IPS-NIHi7 (cell line): ENCODE results near the gene PRKCA.

Experiments used
- DNase-seq: peaks from one replicate; pipeline ENCODE4 v3.0.0; 2012; ENCODE audit warnings: mixed read lengths; ENCODE audit errors: extremely low spot score

PRKCA gene

GRCh38 chr17:66738301-66738700 lies 435.9 kb downstream of the PRKCA start:
- DNase-seq: no peak

DNA sequence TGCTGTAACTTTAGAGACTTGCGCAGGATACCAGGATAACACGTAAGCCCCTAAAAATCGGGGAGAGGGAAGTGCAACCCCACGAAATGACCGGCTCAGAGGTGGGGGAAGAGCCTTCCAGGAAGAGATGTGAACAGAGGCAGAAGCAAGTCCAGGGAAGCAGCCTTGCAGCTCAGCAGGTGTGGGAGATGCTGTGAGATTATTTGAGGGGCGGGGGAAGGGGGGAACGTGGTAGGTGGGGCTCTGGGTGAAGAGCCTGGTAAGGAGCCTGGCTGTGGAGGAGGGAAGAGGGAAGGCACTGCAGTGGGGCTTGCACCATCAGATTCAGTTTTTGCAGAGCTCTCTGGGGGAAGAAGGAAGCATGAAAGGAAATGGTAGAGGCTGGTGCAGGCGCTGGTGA lies 437.1 kb downstream of the PRKCA start:
- no peak for DNase-seq

- no peak for DNase-seq
These were observed 437.8 kb downstream of the PRKCA start for GRCh38 chr17:66740226-66740625.

- no peak for DNase-seq
These were observed 441.1 kb downstream of the PRKCA start for GRCh38 chr17:66743511-66743910.

- no peak for DNase-seq
These were observed 444.3 kb downstream of the PRKCA start for GRCh38 chr17:66746736-66747135.

DNA sequence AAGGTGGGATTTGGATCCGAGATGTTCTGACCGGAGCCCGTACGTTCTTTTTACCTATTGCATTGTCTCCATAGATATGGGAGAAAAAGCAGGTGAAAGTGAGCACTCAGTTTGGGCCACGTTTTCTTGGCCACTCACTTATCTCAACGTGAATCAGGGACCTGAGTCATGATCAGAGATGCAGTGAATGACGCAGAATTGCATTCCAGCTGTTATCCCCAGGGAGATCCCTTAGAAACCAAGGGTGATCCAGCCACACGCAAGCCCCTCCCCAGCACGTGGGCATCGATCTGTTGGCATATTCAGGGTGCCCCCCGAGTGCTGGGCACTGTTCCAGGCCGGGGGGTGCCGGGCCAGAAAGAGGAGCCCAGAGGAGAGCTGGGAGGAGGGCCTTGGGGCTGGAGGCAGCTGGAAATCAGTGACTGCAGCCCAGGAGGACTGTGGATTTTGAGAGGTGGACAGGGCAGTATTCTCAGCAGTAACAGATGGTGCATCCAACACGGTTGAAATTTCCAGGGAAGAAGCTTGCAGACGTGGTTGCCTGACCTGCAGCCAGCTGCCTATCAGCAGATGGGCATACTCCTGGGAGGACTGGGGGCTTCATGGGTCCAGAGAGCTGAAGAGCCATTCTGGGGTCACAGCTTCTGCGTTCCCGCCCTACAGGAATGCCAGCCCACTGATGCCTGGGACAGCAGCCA lies 445.3 kb downstream of the PRKCA start:
- DNase-seq: no peak

- DNase-seq: no peak
These were observed 446.2 kb downstream of the PRKCA start for GRCh38 chr17:66748578-66748977.

DNA sequence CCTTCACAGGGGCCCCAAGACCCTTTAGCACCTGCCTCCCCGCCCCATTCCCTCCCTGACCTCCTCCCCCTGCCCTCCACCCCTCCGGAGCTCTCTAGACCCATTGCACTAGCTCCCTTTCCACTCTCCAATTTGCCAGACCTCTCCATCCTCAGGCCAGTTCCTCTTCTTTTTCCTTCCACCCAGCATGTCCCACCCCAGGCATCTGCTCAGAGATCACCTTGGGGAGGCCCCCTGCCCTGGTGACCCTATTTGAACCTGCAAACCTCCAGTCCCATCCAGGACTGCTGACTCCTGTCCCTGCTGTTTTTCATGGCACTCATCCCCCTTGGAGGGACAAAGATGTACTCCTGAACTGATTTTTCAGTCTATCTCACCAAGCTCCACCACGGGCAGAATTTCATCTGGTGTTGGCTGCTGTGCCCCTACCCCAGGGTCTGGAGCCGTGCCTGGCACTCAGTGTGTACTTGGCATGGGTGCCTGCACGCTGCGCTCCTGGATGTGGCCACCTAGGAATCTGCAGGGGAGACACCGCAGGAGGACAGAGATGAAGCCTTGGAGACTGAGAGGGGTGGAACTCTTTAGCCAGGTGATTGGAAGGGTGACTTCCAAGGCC lies 446.9 kb downstream of the PRKCA start:
- no peak for DNase-seq

DNA sequence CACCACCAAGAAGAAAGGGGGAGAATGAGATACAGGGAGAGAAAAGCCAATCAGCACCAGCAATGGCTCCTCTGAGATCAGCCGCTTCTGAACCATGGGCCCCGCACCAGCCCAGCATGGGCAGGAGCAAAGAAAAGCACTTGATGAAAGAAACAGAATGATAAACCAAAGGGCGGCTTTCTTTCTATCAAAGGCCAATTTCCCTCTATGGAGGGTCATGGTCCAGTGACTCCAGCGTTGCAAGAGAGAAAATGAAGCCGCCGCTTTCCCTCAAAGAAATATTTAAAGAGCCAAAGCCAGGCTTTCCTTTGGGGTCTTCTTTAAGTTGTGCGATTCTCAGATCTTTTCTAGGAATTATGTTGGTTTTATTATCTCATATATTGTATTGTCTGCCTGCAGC lies 447.7 kb downstream of the PRKCA start:
- no peak for DNase-seq

- no peak for DNase-seq
These were observed 448.5 kb downstream of the PRKCA start for GRCh38 chr17:66750781-66751543.

GRCh38 chr17:66751771-66752170 lies 449.4 kb downstream of the PRKCA start:
- no peak for DNase-seq

- DNase-seq: no peak
These were observed 450.0 kb downstream of the PRKCA start for GRCh38 chr17:66752411-66752810.

GRCh38 chr17:66753126-66753920 lies 450.9 kb downstream of the PRKCA start:
- DNase-seq: no peak

DNA sequence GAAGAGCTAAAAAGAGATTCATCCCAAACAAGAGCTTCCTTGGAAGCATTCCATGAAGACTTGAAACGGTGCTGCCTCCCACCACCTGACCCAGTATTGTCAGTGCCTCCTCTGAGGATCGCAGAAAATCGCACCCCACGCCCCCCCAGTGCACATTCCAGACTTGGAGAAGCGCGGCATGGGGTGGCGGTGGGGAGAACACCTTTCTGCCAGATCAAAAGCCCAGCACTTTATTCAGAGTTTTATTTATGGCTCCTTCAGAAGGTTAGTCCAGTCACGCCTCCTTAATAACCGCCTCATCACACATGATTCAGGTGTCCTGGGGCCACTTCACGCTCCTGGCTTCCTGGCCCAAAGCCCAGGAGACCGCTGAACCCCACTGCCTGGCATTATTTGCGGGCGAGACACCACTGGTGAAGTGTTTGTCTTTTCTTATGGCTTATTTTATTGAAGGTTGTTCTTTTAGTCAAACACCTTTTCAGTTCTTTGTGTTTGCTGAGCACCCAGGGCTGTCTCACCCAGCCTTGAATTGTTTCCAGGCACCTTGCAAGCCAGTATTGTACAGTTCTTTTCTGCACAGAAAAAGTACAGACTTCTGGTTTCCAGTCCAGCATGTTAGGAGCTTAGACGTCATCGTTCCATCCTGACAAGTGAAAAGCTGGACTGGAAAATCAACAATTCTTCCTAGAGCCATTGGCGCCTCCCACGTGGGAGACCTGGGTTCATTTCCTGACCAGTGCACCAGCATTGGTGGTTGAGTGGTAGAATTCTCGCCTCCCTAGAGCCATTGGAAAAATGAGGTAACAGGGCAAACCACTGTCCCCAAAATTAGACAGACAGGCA lies 452.9 kb downstream of the PRKCA start:
- no peak for DNase-seq

- DNase-seq: no peak
These were observed 453.5 kb downstream of the PRKCA start for GRCh38 chr17:66755944-66756290.

DNA sequence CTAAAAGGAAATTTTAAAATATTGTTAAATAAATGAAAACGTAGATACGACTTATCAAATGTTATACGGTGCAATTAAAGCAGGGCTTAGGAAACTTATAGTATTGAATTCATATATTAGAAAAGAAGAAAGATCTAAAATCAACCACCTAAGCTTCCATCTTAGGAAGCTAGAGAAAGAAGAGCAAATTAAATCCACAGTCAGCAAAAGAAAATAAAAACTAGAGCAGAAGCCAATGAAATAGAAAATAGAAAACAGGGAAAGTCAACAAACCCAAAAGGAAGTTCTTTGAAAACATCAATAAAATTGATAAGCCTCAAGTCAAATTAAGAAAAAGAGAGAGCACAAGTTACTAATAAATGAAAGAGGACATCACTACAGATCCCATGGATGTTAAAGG lies 457.9 kb downstream of the PRKCA start:
- no peak for DNase-seq

DNA sequence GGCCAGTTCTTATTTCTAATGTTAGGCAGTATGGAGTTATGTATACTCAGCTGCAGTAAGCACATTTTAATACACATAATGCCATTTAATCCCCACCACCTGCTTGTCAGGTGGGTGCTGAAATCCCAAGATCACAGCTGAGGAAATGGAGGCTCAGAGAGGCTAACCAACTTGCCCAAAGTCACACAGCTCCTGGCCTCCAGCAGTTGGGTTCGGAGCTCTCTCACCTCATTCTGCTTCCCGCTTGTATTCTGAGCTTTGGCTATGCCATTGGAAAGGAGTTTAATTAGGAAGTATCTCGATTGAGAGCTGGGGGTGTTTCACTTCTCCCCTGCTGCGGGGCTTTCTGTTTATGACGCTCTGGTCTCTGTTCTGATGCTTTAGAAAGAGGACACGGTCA lies 459.9 kb downstream of the PRKCA start:
- DNase-seq: no peak

DNA sequence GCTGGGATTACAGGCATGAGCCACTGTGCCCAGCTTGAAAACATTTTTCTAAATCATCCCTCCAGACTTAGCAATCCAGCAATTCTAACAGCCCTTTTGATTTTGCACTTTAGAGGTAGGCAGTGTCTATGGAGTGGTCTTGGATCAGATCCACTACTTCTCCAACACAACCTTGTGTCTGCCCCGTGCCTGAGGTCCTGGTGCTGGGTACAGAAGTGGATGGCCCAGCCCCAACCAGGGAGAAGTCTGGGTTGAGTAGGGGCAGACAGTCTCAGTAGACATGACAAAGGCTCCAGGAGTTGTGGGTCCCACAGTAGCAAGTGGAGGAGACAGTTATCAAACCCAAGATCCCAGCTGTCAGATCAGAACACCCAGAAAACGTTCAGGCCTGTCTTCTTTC lies 460.6 kb downstream of the PRKCA start:
- DNase-seq: no peak

DNA sequence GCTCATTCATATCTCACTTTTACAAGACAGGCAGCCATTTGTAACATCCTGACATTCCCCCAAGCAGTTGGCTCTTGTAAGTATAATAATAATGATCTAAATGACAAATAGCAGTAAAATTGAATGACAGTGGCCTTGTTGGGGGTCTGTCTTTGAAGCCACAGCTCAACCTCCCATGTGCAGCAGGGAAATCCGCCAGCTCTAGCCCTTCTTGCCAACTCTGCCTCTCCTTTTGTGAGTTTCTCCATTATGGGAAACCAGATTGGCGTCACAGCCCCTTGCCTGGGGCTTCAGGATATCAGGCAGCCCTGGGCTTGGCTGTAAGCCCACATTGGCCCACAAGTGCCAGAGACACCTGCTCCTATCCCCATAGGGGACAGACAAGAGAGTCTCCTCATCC lies 462.1 kb downstream of the PRKCA start:
- no peak for DNase-seq

DNA sequence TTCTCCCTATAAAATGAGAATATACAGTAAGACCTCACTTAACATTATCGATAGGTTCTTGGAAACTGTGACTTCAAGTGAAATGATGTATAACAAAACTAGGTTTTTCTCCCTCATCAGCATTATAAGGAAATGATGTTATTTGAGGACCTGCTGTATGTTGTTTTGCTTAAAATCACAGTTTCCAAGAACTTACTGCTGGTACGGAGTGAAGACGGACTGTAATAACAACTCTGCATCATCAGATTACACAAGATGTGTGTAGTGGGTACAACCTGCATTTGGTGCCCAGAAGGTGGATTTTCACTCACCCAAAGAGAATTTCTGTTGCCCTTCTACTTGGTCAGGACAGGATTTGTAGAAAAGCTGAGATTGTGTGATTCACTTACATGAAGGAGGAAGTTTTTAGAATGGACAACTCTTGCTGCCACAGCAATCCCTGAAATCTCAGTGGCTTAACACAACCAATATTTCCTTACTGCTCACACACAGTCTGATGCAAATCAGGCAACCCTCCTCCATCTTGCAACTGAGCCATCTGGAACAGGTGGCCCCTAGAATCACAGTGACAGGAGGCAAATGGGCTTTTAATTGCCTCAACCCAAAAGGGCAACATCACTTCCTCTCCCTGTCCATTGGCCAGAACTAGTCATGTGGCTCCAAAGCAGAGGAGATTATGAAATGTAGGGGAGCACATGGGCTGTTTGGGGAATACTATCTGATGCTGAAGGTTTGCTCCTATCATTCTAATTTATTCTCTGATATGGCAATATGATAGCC lies 464.9 kb downstream of the PRKCA start:
- DNase-seq: no peak

DNA sequence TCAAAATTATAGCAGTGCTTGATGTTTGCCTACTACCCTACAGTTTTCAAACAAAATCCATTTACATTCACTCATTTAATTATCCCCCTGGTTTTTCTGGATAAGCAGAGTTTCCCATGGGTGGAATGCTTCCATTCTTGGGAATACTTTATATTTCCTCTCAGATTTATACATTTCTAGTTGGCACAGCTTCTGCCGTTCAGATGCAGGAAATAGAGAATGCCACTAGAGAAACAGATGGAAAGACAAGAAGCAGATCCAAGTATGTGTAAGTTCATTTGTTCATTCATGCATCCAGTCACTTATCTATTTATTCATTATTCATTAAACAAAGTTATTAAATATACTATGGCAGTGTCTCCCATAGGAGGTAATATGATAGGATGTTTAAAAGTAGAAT lies 467.5 kb downstream of the PRKCA start:
- DNase-seq: no peak
